WI38 (cell line): Measurements from ENCODE around the gene ZNF558.

ENCODE experiments used
- H3K4me3 ChIP-seq: 2 replicates; pipeline ENCODE4 v1.5.1; 2011; ENCODE audit warnings: low read depth, mild to moderate bottlenecking, control low read depth, low read length
- TF ChIP-seq, protein P1 (sequence below): IDR thresholded peaks from 2 replicates; pipeline ENCODE4 v1.5.1; 2012; ENCODE audit warnings: low read depth, mild to moderate bottlenecking, control low read depth, low read length

The ZNF558 gene

DNA sequence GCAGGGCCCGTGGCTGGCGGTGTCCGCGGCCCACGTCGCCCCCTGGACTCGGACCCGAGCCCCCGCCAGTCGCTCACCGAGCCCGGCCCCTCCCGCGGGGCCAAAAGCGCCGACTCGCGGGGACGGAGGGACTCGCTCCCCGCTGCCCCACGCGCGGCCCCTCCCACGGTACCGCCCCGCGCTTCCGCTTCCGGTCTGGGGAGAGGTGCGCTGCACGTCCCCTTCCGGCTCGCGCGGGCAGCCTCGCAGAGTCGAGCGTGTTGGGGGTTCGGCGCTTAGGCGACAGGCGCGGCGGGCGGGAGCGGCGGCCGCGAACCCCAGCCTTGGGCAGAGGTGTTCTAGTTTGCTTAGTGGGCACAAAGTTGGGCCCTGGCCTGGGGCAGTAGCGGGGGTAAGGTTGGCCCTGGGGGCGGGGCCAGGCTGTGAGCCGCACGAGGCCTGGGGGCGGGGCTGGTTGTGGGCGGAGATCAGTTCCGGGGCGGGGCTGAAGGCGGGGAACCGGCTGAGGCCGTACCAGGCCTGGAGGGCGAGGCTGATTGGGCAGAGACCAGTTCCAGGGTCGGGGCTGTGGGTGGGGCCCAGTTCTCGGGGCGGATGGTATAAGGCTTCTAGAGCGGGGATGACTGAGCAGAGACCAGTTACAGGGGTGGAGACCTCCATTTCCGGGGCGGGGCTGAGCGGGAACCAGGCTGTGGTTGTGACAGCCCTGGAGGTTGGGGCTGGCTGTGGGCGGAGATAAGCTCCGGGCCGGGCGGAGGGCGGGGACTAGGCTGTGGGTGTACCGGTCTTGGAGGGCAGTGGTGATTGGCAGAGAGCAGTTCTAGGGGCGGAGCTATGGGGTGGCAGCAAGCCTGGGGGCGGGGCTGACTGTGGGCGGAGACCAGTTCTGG, at the start of gene ZNF558, which contains the start of gene MBD3L1:
Gene ZNF558, minus strand, starts transcription at position 173 of the 890 bp plus-strand sequence. CDS start 9,645 bp downstream, outside the sequence.
Gene MBD3L1, plus strand, starts transcription at position 246 of the 890 bp plus-strand sequence. CDS start 10,302 bp downstream, outside the sequence.
- TF ChIP-seq, protein P1, sequence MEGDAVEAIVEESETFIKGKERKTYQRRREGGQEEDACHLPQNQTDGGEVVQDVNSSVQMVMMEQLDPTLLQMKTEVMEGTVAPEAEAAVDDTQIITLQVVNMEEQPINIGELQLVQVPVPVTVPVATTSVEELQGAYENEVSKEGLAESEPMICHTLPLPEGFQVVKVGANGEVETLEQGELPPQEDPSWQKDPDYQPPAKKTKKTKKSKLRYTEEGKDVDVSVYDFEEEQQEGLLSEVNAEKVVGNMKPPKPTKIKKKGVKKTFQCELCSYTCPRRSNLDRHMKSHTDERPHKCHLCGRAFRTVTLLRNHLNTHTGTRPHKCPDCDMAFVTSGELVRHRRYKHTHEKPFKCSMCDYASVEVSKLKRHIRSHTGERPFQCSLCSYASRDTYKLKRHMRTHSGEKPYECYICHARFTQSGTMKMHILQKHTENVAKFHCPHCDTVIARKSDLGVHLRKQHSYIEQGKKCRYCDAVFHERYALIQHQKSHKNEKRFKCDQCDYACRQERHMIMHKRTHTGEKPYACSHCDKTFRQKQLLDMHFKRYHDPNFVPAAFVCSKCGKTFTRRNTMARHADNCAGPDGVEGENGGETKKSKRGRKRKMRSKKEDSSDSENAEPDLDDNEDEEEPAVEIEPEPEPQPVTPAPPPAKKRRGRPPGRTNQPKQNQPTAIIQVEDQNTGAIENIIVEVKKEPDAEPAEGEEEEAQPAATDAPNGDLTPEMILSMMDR: 0 out of 2 replicates have a peak, but pooled peaks have one; percentile 9

DNA sequence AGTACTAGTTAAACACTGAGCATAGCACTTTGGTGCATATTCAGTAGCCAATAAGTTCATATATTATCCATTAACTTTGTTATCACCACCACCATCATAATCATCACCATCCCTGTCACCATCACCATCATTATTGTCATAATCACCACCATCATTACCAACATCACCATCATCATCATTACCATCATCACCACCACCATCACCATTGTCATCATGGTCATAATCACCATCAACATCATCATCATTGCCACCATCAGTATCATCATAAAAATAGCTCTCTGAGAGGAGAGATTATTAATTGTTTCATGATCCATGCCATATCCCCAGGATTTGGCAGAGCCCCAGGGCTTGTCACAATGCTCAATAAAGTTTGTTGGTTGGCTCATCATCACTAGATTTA, 49.4 kb upstream of the ZNF558 start:
- no peak overlapping the region for H3K4me3 ChIP-seq
- TF ChIP-seq, protein P1: no peak

More for the DNA sequence above, at the start of gene ZNF558, which contains the start of gene MBD3L1:
- H3K4me3 ChIP-seq: peak within 1 kb of the TSS; percentile 71

DNA sequence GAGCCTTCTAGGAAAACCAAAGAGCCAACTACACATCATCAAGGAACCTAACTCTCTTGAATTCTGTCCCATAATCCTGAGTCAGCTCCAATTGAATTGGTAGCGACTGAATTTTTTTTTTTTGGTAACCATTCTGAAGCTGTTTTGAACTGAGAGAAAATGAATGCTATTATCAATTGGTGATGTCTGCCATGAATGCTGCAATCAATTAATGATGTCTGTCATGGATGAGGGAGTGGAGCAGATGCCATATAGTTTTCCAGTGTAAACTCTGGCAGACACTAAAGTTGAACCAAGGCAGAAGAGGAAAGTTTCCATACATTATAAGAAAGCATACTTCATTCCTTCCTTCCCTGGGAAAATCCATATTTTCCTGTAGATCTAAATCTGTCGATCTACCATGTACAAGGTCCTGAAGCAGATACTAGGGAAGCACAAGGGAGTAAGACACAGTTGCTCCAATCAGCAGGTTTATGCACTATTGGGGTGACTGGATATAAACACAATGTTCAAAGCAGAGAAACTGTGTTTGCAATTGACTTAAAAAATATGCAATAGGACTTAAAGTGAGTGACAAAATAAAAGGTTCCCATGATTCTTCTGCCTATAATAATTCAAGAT, 48.9 kb upstream of the ZNF558 start:
- no peak overlapping the region for H3K4me3 ChIP-seq
- TF ChIP-seq, protein P1: no peak

DNA sequence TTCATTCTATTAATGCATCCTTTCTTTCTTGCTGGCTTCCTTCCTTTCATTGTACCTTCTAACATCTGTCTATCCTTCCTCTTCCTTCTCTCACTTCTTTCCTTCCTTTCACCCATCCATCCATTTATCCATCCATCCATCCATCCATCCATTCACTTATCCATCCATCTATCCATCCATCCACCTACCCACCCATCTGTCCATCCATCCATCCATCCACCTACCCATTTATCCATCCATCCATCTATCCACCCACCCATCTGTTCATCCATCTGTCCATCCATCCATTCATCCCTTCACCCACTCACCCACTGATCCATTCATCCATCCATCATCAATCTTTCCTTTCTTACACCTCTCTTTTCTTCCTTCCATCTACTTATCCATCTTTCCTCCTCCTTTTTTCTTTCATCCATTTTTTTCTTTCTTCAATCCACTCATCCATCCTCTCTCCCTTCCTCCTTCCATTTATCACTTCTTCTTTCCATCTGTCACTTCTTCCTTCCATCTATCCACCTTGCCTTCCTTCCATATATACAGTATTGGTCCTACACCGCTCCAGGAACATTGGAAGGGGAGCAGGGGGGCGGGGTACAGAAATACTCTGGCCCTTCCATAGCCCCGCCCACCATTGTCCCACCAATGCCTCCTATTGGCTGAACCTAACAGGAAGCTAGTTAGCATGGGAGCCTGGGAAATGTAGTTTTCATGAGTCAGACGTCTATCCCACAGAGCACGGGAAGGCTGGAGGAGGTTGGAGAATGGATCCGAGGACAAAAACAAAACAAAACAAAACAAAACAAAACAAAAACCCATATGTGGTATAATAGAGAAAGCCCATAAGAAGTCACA, 46.0 kb upstream of the ZNF558 start:
- TF ChIP-seq, protein P1: no peak
- H3K4me3 ChIP-seq: no peak overlapping the region

DNA sequence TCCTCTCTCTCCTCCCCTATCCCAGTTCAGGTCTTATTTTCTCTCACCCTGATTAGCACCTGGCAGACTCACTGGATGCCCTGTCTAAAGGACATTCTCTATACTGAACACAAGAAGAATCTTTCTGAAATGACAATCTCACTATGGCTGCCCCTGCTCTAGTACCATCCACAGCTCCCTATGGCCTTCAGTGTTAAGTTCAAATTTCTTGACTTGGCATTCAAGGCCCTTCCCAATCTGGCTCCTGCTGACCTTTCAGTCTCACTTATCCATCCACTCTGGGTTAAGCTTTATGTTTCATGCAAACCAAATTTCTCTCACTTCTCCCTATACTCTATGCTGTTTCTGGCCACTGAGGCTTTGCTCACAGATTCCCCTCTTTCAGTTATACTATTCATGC, 34.2 kb upstream of the ZNF558 start:
- no peak overlapping the region for H3K4me3 ChIP-seq
- TF ChIP-seq, protein P1: no peak

DNA sequence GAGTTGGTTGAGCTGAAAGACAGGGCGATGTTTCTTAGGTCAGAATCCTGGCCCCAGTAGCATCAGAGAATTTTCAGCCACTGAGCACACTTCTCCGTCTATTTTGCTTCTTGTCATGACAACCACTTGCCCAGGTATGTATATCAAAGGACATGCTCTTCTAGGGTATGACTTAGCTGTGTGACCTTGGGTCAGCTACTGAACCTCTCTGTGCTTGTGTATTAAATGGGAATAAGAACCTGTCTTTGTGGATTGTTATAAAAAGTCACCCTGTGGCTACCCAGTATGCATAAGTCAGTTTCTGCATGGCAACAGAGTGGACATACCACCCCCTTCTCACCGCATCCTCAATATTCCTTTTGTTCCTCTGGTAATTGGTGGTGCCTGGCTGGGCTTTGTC, 26.2 kb upstream of the ZNF558 start:
- no peak overlapping the region for H3K4me3 ChIP-seq
- TF ChIP-seq, protein P1: no peak
